Effector memory CD4-positive, alpha-beta T cell (primary cell): ENCODE results near the gene NCL.
"Not testable (repeated sequence)": the region's sequence is repeated elsewhere in the genome, so short reads cannot be mapped to it uniquely, and the experiment has no call there.

Source experiments
- DNase-seq, 3 donors: peaks; one replicate each; pipeline ENCODE4 v3.0.0-alpha.2; 2020
- H3K27ac ChIP-seq: 2 replicates; pipeline ENCODE4 v1.7.0; 2013; ENCODE audit warnings: mild to moderate bottlenecking, low read length, moderate library complexity; ENCODE audit not compliant: insufficient read depth, poor library complexity, severe bottlenecking
- H3K27me3 ChIP-seq: replicated peaks from 2 replicates; pipeline ENCODE4 v1.7.0; 2013; ENCODE audit warnings: mild to moderate bottlenecking, low read length; ENCODE audit not compliant: insufficient read depth, control insufficient read depth, poor library complexity, severe bottlenecking
- H3K36me3 ChIP-seq: 2 replicates; pipeline ENCODE4 v1.7.0; 2013; ENCODE audit warnings: mild to moderate bottlenecking, low read length, moderate library complexity; ENCODE audit not compliant: control insufficient read depth, insufficient read depth
- H3K4me1 ChIP-seq: 2 replicates; pipeline ENCODE4 v1.7.0; 2013; ENCODE audit warnings: low read length, mild to moderate bottlenecking; ENCODE audit not compliant: control insufficient read depth, insufficient read depth, poor library complexity, severe bottlenecking
- H3K4me3 ChIP-seq: 2 replicates; pipeline ENCODE4 v1.7.0; 2013; ENCODE audit warnings: low read length, low read depth, mild to moderate bottlenecking; ENCODE audit not compliant: insufficient read depth, poor library complexity, severe bottlenecking
- H3K9me3 ChIP-seq: 2 replicates; pipeline ENCODE4 v1.7.0; 2013; ENCODE audit warnings: mild to moderate bottlenecking, low read length, moderate library complexity; ENCODE audit not compliant: control insufficient read depth

NCL gene

GRCh38 chr2:231431606-231432005, 32.7 kb downstream of the NCL start:
- Histone ChIP-seq H3K4me3 (no peak overlapping the region), H3K4me1 (no peaks in the 10 kb centered on the region), H3K36me3 (no peaks in the 10 kb centered on the region), H3K27me3 (no peaks in the 10 kb centered on the region), H3K27ac (no peak overlapping the region), H3K9me3 (no peaks in the 10 kb centered on the region)
- no peak for DNase-seq

DNA sequence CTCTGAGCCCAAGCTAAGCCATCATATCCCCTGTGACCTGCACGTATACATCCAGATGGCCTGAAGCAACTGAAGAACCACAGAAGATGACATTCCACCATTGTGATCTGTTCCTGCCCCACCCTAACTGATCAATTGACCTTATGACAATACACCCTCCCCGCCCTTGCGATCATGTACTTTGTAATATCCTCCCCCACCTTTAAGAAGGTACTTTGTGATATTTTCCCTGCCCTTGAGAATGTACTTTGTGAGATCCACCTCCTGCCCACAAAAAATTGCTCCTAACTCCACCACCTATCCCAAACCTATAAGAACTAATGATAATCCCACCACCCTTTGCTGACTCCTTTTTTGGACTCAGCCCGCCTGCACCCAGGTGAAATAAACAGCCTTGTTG, 33.8 kb downstream of the NCL start:
- not testable (repeated sequence) for H3K36me3 ChIP-seq, H3K4me3 ChIP-seq, H3K27ac ChIP-seq, DNase-seq, H3K27me3 ChIP-seq, H3K9me3 ChIP-seq, H3K4me1 ChIP-seq

- H3K27me3 ChIP-seq: no peaks in the 10 kb centered on the region
- no peaks in the 10 kb centered on the region for H3K4me1 ChIP-seq
- H3K9me3 ChIP-seq: no peaks in the 10 kb centered on the region
- H3K36me3 ChIP-seq: no peaks in the 10 kb centered on the region
- H3K4me3 ChIP-seq: no peak overlapping the region
- H3K27ac ChIP-seq: no peak overlapping the region
- no peak for DNase-seq
Measured at GRCh38 chr2:231429901-231430300, 34.4 kb downstream of the NCL start.

GRCh38 chr2:231429152-231429551, 35.1 kb downstream of the NCL start:
- H3K4me3 ChIP-seq: no peak overlapping the region
- no peak overlapping the region for H3K27ac ChIP-seq
- H3K36me3 ChIP-seq: no peaks in the 10 kb centered on the region
- no peaks in the 10 kb centered on the region for H3K9me3 ChIP-seq
- no peaks in the 10 kb centered on the region for H3K27me3 ChIP-seq
- no peak for DNase-seq
- no peaks in the 10 kb centered on the region for H3K4me1 ChIP-seq

GRCh38 chr2:231427116-231427515, 37.2 kb downstream of the NCL start:
- H3K36me3 ChIP-seq: no peaks in the 10 kb centered on the region
- no peaks in the 10 kb centered on the region for H3K9me3 ChIP-seq
- DNase-seq: no peak
- no peak overlapping the region for H3K27ac ChIP-seq
- no peak overlapping the region for H3K4me3 ChIP-seq
- no peaks in the 10 kb centered on the region for H3K27me3 ChIP-seq
- H3K4me1 ChIP-seq: no peaks in the 10 kb centered on the region

GRCh38 chr2:231425811-231426703, 38.2 kb downstream of the NCL start:
- Histone ChIP-seq H3K27ac (no peak overlapping the region), H3K36me3 (no peaks in the 10 kb centered on the region), H3K4me3 (no peak overlapping the region), H3K4me1 (no peaks in the 10 kb centered on the region), H3K27me3 (no peaks in the 10 kb centered on the region), H3K9me3 (no peaks in the 10 kb centered on the region)
- DNase-seq: peak; percentile 44 to 76 (median 47)

- no peak overlapping the region for H3K27ac ChIP-seq
- no peak for DNase-seq
- no peaks in the 10 kb centered on the region for H3K36me3 ChIP-seq
- no peaks in the 10 kb centered on the region for H3K9me3 ChIP-seq
- H3K4me1 ChIP-seq: no peaks in the 10 kb centered on the region
- no peaks in the 10 kb centered on the region for H3K27me3 ChIP-seq
- no peak overlapping the region for H3K4me3 ChIP-seq
Measured at GRCh38 chr2:231425291-231425810, 38.9 kb downstream of the NCL start.

DNA sequence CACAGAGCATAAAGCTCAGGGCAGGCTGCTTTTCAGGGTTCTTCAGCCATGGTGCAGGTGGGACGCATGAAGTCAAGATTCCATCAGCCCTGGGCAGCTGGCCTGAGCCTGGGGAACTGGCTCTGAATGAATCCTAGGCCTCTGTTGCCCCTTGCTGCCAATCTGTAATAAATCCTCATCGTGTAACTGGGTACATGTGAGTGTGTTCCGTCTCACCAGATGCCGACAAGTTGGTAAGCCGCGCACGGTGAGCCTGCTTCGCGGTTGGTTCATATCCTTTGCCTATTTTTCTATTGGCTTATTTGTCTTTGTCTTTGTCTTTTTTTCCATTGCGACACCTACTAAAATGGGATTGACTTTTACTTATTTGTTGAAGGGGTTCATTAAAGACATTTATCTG, 41.1 kb downstream of the NCL start:
- DNase-seq: no peak

GRCh38 chr2:231422056-231422455, 42.2 kb downstream of the NCL start:
- Histone ChIP-seq H3K27me3 (no peaks in the 10 kb centered on the region), H3K9me3 (no peaks in the 10 kb centered on the region), H3K27ac (no peak overlapping the region), H3K36me3 (no peaks in the 10 kb centered on the region), H3K4me3 (no peak overlapping the region), H3K4me1 (no peaks in the 10 kb centered on the region)
- DNase-seq: no peak

More for the DNA sequence above, 41.1 kb downstream of the NCL start:
- Histone ChIP-seq H3K27ac (no peak overlapping the region), H3K4me3 (no peak overlapping the region), H3K27me3 (no peaks in the 10 kb centered on the region), H3K36me3 (no peaks in the 10 kb centered on the region), H3K9me3 (no peaks in the 10 kb centered on the region), H3K4me1 (no peaks in the 10 kb centered on the region)

GRCh38 chr2:231421051-231421580, 43.2 kb downstream of the NCL start:
- Histone ChIP-seq H3K36me3 (no peaks in the 10 kb centered on the region), H3K27me3 (no peaks in the 10 kb centered on the region), H3K27ac (no peak overlapping the region), H3K4me1 (no peaks in the 10 kb centered on the region), H3K9me3 (no peaks in the 10 kb centered on the region), H3K4me3 (no peak overlapping the region)
- DNase-seq: no peak
